NCI-H2029 (cell line): Measurements from ENCODE around the gene SENP7.
"Not testable (repeated sequence)": the region's sequence is repeated elsewhere in the genome, so short reads cannot be mapped to it uniquely, and the experiment has no call there.

ENCODE experiments used
- DNase-seq: peaks from one replicate; lab custom pipeline; 2025; lab: John Stamatoyannopoulos, UW

The SENP7 gene

GRCh38 chr3:101527906-101528305 lies 14.9 kb upstream of the SENP7 start:
- no peak for DNase-seq

GRCh38 chr3:101527441-101527840 lies 14.4 kb upstream of the SENP7 start:
- DNase-seq = no peak

GRCh38 chr3:101521211-101521701 lies 8.2 kb upstream of the SENP7 start:
- no peak for DNase-seq

DNA sequence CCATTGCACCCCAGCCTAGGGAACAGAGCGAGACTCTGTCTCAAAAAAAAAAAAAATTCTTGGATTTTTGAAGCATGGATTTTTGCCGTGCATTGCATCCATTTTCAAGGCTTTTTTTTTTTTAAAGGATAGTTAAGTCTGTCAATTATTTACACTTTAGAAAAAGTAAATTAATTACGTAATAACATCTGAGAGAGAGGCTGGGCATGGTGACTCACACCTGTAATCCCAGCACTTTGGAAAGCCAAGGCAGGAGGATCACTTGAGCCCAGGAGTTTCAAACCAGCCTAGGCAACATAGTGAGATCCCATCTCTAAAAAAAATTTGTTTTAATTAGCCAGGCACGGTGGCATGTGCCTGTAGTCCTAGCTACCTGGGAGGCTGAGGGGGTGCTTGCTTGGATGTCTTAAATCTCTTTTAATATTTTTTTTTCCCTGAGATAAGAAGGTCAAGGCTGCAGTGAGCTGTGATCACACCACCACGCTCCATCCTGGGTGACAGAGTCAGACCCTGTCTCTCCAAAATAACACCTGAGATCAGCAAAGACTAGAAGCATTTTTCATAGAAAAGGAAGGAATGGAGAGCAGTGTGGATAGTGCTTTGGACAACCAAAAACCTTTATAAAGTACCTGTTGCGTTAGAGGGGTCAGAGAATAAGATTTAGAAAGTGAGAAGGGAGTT lies 6.8 kb upstream of the SENP7 start:
- DNase-seq = no peak

GRCh38 chr3:101518421-101518871 lies 5.4 kb upstream of the SENP7 start:
- DNase-seq = peak; percentile 48

GRCh38 chr3:101513419-101513986 lies 491 bp upstream of the SENP7 start:
- peak; percentile 36 for DNase-seq

GRCh38 chr3:101512396-101512645 lies 691 bp downstream of the SENP7 start:
- DNase-seq = no peak

- no peak for DNase-seq
Measured at GRCh38 chr3:101509811-101510210, 3.2 kb downstream of the SENP7 start.

GRCh38 chr3:101509281-101509680 lies 3.7 kb downstream of the SENP7 start:
- no peak for DNase-seq

DNA sequence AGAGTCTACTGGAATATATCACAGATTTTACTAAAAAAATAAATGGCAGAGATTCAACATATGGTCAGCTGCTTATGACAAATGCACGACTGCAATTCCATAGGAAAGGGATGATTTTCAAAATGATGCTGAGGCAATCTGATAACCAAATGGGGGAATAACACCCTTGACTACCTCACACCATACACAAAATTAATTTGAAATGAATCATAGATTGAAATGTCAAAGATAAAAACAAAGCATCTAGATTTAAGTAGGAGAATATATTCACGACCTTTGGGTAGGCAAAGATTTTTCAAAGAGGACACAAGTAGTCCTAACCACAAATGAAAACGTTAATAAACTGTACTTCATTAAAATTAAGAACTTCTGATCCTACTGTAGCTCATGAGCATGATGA lies 11.2 kb downstream of the SENP7 start:
- no peak for DNase-seq

DNA sequence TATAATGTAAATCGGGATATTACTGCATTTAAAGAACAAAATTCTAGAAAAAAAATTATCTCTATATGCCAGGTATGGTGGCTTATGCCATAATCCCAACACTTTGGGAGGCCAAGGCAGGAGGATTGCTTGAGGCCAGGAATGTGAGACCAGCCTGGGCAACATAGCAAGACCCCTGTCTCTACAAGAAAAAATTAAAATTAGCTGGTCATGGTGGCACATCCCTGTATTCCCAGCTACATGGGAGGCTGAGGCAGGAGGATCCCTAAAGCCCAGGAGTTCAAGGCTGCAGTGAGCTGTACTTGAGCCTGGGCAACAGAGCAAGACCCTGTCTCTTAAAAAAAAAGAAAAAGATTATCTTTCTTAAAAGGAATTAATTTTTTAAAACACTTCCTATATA lies 12.8 kb downstream of the SENP7 start:
- no peak for DNase-seq

DNA sequence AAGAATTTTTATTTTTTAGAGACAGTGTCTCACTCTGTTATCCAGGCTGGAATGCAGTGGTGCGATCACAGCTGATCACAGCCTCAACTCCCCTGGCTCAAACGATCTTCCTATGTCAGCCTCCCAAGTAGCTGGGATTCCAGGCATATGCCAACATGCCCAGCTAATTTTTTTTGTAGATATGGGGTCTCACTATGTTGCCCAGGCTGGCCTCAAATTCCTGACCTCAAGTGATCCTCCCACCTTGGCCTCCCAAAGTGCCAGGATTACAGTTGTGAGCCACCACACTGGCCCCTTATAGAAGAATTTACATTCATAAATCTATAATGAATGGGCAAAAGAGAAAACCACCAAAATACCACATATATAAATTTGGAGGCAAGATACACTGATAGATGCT lies 15.2 kb downstream of the SENP7 start:
- DNase-seq = no peak

GRCh38 chr3:101495552-101495951 lies 17.5 kb downstream of the SENP7 start:
- no peak for DNase-seq

- DNase-seq = no peak
Measured at GRCh38 chr3:101484805-101485620, 28.0 kb downstream of the SENP7 start.

DNA sequence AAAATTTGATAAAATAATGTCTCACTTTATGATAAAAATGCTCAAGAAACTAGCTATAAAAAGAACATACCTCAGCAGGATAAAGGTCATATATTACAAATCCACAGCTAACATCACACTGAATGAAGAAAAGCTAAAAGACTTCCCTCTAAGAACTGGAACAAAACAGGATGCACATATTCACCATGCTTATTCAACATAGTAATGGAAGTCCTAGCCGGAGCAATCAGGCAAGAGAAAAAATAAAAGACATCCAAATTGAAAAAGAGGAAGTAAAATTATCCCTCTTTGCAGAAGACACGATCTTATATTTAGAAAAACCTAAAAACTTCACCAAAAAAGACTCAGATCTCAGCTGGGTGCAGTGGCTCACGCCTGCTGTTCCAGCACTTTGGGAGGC lies 34.0 kb downstream of the SENP7 start:
- no peak for DNase-seq

DNA sequence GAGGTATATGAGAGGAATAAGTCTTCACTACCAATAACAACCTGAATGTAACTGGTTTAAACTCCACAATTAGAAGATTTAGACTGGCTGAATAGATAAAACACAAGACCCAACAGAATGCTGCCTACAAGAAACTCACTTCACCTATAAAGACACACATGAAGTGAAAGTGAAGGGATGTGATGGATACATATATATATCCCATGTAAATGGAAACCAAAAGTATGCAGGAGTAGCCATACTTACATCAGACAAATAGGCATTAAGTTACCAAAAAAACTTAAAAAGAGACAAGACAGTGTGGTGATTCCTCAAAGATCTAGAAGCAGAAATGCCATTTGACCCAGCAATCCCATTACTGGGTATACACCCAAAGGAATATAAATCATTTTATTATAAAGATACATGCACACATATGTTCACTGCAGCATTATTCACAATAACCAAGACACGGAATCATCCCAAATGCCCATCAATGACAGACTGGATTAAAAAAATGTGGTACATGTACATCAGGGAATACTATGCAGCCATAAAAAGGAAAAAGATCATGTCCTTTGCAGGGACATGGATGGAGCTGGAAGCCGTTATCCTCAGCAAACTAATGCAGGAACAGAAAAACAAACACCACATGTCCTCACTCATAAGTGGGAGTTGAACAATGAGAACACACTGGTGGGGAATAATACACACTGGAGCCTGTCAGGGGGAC lies 38.0 kb downstream of the SENP7 start:
- not testable (repeated sequence) for DNase-seq

GRCh38 chr3:101468676-101469075 lies 44.3 kb downstream of the SENP7 start:
- DNase-seq = not testable (repeated sequence)

- not testable (repeated sequence) for DNase-seq
Measured at GRCh38 chr3:101467310-101467663, 45.7 kb downstream of the SENP7 start.

- DNase-seq = no peak
Measured at GRCh38 chr3:101466465-101467309, 46.3 kb downstream of the SENP7 start.

- DNase-seq = no peak
Measured at GRCh38 chr3:101464235-101464634, 48.8 kb downstream of the SENP7 start.

DNA sequence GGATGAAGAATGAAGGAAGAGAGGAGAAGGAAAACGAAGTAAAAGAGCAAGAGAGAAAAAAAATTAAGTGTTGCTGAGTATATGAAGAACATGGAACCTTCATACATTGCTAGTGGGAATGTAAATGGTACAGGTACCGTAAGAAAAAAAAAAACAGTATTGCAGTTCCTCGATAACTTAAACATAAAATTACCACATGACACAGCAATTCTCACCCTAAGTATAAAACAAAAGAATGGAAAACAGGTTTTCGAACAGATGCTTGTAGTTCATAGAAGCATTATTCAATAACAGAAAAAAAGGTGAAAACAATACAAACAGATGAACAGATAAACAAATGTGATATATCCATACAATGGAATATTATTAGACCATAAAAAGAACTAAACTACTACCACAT lies 51.6 kb downstream of the SENP7 start:
- no peak for DNase-seq

- DNase-seq = no peak
Measured at GRCh38 chr3:101458387-101458786, 54.6 kb downstream of the SENP7 start.
